OCI-M1 (cell line): ENCODE measurements around the gene IP6K1.
"Not testable (repeated sequence)": the region's sequence is repeated elsewhere in the genome, so short reads cannot be mapped to it uniquely, and the experiment has no call there.

Experiments
- DNase-seq: peaks from one replicate; lab custom pipeline; 2025; lab: John Stamatoyannopoulos, UW

The IP6K1 gene

DNA sequence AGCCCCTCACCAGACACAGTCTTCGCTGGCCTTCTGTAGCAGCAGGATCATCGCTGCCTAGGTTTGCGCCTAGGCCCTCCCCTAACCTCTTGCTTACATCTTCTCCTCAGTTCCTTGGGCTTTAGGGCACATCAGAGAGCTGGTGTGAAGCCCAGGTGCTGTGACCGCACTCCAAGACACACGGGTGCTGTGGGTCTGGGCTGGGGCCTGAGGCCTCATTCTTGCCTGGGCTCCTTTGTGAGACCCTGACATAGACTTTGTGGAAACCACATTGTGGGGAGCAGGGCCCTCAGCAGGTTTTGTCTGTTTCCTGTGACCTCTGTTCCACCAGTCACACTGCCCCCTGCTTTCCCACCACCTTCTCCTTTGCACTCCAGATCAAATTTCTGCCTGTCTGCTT, 74.9 kb downstream of the IP6K1 start:
- DNase-seq: no peak

GRCh38 chr3:49709852-49710251, 76.5 kb downstream of the IP6K1 start:
- DNase-seq: no peak

DNA sequence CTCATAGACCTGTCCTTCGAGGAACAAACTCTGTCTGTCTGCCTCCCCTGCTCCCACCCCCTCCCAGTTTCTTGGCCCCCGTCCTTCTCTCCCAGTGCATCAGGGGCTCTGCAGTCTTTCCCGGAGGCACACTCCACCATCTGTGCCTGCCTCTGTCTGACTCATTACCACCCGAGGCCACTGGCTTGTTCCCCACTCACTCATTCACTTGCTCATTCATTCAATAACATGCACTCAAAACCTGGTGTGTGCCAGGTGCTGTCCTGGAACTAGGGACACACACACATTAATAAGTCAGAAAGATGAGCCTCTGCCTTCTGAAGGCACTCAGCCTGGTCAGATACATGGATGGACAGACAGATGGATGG, 79.2 kb downstream of the IP6K1 start:
- no peak for DNase-seq

DNA sequence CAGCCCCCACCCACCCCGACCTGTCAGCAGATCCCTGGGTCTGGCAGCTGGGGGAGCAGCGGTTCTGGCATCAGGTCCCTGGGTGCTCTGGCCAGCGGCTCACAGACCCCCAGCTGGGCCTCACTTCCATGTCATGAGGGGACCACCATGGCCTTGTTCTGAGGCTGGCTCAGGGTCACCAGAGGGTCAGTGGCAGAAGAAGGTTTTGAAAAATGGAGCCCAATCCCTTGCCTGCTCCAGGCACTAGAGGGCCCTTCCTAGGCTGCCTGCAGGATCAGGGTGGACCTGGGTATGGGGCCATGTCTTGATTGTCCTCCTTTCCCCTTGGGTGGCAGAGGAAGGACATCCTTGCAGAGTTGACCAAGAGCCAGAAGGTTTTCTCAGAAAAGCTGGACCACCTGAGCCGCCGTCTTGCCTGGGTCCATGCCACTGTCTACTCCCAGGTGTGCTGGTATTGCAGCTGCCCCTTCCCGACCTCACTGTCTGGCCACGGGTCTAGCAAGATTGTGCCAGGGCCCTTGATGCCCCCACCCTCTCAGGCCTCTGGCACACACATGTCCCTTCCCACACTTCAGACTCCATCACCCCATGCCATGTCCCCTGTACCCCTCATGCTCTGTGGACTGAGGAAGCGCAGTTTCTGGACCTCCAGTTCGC, 79.8 kb downstream of the IP6K1 start:
- DNase-seq: no peak

DNA sequence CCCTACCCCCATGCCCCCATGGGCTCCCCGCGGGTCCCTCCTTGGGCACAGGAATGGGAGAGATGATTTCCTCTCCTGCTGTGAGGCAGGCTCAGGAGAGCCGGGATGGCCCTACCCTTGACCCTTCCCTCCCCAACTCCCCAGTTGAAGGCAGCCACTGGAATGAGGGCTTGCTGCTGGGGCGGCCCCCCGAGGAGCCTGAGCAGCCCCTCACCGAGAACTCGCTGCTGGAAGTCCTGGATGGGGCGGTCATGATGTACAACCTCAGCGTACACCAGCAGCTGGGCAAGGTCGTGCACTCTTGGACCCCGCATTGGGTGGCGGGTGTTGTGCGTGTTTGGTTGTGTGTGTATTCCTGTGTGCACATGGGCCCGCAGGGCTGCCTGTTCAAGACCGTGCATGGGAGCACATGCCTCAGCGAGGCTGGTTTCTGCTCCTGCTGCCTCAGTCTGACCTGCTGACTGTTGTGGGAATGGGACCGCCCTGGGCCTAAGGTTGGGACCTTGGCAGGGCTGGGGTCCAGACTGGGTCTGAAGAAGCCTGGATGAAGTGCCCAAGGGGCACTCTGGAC, 80.9 kb downstream of the IP6K1 start:
- DNase-seq: no peak

- no peak for DNase-seq
Measured at GRCh38 chr3:49704629-49705028, 81.7 kb downstream of the IP6K1 start.

DNA sequence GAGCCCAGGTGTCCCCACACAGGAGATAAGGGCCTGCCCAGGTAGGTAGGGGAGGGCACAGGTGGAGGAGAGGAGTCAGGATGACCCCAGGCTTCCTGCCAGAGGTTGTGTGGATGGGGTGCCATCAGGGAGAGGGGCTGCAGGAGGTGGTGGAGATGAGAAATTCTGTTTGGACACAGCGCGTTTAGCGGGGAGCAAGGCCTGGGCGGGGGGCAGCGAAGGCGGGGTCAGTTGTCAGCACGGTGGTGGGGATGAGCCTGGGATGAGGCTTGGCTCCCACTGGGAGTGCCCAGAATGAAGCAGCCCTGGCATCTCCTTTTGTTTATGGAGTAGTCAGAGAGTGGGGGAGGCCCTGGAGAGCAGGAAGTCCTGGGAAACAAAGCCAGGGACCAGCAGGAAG, 82.4 kb downstream of the IP6K1 start:
- no peak for DNase-seq

GRCh38 chr3:49703443-49703927, 82.9 kb downstream of the IP6K1 start:
- DNase-seq: peak; percentile 48

- no peak for DNase-seq
Measured at GRCh38 chr3:49702672-49703071, 83.7 kb downstream of the IP6K1 start.

DNA sequence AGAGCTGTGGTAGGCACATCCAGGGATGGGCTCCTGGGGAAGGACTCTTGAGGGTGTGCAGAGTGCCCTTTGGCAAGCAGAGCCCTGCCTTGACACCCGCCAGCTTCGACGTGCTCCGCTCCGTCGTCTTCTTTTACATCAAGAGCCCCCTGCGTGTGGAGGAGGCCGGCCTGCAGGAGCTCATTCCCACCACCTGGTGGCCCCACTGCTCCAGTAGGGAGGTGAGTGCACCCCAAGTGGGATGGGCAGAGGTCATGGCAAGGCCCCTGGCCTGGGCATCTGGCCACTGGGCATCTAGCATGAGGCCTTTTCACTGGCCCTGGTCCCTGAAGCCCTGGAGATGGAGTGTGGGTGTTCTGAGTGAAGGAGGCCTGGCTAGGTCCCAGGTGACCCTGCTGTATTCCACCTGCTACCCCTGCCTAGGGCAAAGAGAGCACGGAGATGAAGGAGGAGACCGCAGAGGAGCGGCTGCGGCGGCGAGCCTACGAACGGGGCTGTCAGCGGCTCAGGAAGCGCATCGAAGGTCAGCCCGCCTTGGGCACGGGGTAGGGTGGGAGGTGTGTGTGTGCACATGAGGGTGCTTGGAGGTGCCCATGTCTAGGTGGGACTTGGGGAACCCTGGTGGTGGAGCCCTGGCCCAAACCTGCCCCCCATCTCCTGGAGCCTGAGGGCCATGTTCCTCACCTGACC, 84.8 kb downstream of the IP6K1 start:
- no peak for DNase-seq

DNA sequence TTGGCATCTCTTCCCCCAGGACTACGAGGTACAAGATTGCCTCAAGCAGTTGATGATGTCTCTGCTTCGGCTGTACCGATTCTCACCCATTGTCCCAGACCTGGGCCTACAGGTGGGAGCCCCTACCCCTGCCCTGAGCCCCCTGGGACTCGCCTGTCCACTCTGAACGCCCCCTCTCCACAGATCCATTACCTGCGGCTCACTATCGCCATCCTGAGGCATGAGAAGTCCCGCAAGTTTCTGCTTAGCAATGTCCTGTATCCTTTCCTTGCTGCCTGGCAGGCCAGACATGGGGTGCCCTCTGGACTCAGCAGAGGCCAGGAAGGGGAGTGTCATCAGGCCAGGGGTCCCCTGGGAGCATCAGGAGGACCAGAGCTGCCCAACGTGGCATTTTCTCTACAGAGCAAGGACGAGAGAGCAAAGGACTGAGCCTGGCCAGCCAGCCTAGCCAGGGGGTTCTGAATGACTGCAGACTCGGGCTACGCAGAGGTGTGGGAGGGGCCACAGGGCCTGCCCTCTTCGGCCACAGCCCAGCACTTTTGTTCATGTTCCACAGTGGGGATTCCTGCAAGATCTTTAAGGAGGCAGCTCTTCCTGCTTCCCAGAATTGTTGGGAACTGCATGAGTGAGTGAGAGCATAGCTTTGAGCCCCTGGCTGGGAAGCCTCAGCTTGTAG, 85.8 kb downstream of the IP6K1 start:
- DNase-seq: no peak

- no peak for DNase-seq
Measured at GRCh38 chr3:49700014-49700413, 86.3 kb downstream of the IP6K1 start.

GRCh38 chr3:49699281-49699979, 86.9 kb downstream of the IP6K1 start:
- no peak for DNase-seq

DNA sequence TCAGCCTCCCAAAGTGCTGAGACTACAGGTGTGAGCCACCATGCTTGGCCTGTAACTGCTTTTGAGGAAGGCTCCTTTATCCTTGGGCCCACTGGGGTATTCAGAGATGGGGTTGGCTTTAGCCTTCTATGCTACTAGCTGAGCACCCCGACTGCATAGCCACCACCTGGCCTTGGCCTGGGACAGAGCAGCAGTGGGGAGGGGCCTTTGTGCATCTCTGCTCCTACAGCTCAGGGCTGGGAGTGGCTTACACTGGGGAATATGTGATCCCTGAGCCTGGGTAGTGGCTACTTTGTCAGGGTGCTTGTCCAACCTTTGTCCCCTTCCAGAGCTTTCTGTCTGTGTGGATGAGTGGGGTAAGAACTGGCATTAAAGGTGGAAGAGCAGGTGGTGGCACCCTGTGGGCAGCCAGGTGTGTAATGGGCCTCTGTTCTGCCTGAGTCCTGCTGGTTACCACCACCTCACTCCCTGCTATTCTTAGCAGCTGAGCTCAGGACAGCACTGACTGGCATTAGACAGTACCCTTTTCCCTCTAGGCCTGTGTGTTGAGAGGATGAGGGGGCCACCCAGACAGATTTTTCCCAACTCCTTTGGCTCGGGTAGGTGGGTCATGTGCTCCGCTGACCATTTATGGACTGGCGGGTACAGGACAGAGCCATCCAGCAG, 90.9 kb downstream of the IP6K1 start:
- not testable (repeated sequence) for DNase-seq

DNA sequence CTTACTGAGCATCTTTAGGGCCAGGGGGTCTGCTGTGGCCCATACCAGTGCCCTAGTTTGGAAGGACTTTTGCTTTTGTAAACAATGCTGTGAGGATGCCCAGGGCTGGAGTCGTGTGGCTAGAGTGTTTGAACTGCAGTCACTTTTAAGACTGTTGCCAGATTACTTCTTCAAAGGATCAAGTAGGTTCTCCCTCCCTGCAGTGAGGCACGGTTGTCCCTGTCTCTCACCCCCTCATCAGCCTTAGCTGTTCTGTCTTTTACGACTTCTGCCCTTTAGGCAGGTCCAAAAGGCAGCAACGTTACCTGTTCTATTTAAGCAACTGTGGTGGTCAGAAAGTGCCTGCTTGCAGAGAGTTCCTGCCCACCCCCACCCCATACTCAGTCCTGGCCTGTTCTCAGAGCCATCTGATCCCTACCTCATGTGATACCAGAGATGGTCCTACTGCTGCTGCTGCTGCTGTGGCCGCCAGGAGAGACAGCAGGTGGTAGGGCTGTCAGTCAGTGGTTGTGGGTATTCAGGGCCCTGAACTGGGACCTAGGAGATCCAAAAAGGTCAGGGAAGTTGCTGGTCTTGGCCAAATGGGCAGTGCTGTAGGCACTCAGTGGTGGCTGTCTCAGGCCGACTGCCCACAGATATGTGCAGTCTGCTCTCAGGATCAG, 91.8 kb downstream of the IP6K1 start:
- DNase-seq: not testable (repeated sequence)

DNA sequence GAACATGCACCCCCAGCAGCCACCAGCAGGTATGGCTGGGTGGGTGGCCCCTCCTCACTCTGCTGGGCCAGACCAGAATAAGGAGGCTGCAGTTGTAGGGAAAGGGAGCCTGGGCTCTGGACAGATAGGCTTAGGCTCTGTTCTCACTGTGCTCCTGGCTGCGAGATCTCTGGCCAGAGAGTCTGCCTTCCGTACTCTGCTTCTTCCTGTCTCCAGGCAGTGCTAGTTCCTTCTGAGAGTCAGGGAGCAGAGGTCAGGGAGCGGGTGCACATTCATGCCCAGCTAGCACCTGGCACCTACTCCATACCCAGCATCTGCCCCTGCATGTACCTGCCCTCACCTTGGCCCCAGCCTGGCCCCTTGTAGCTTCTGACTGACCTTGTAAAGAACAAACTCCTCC, 94.9 kb downstream of the IP6K1 start:
- not testable (repeated sequence) for DNase-seq

- not testable (repeated sequence) for DNase-seq
Measured at GRCh38 chr3:49690856-49691255, 95.5 kb downstream of the IP6K1 start.

DNA sequence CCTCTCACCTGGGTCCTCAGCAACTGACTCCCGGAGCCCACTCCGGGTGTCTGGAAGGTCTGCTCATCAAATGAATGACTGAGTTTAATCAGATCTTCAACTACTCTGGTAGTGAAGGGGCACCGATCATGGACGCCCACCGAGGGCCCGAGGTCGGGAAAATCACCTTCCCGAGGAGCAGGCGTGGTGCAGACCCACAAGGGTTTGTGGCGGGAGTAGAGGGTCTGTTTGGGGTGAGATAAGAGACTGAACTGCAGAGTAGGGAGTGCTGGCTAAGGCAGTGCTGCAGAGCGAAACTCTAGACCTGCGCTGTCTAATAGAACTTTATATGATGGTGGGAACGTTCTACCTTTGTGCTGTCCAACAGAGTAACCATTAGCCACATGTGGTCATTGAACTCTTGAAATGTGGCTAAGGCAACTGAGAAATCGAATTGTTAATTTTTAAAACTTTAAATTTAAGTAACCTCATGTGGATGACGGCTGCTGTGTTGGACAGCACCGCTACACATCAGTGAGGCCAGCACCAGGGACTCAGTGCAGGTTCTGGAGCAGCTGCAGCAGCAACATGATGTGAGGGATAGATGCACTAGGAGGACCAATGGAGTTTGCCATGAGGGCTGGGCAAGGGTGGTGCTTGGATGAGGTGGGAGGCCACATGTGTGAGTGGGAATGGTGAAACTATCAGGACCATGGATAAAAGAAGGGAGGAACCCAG, 96.3 kb downstream of the IP6K1 start:
- DNase-seq: not testable (repeated sequence)

GRCh38 chr3:49689046-49689907, 97.1 kb downstream of the IP6K1 start, which contains the start of the genes MST1 and RNF123:
Gene MST1 (minus strand): TSS chr3:49689474. CDS start chr3:49688691, 783 bp downstream.
Gene RNF123 (plus strand): TSS chr3:49689557. CDS start chr3:49691166, 1,609 bp downstream.
- DNase-seq: no peak
